Transverse colon (tissue), 4 donors: ENCODE results near the gene PHAF1. TPM values are rescaled to one million over a fixed set of nuclear protein-coding genes. Genes with fewer than 3 reads are reported as not detected.

Experiments used
- DNase-seq: peaks from one replicate; pipeline ENCODE4 v3.0.0-alpha.2; 2019
- H3K27ac ChIP-seq, 4 donors: fragments of 200-600 bp; sonication (generic); 2 replicates each; pipeline ENCODE4 v1.5.1; 2016 to 2018; ENCODE audit warnings: inconsistent platforms in 4 of 4
- H3K27me3 ChIP-seq: fragments of 200-600 bp; sonication (generic); 2 replicates; pipeline ENCODE4 v1.5.1; 2017; ENCODE audit warnings: inconsistent platforms
- H3K36me3 ChIP-seq, 4 donors: fragments of 200-600 bp; sonication (generic); 2 replicates each; pipeline ENCODE4 v1.5.1; 2017 to 2019; ENCODE audit warnings: inconsistent platforms in 4 of 4
- H3K4me1 ChIP-seq, 4 donors: fragments of 200-600 bp; sonication (generic); 2 replicates each; pipeline ENCODE4 v1.5.1; 2017 to 2020; ENCODE audit warnings: inconsistent platforms in 4 of 4
- H3K4me3 ChIP-seq, 4 donors: fragments of 200-600 bp; sonication (generic); 1 replicate in 1 of 4; 2 replicates in 3 of 4; pipeline versions ENCODE4 v1.5.1 to v1.6.1; 2017 to 2019; ENCODE audit warnings: inconsistent platforms in 4 of 4
- H3K9me3 ChIP-seq, 2 donors: fragments of 200-600 bp; sonication (generic); 2 replicates each; pipeline ENCODE4 v1.5.1; 2017 to 2019; ENCODE audit warnings: inconsistent platforms in 2 of 2
- CTCF ChIP-seq, 5 experiments: fragments of 200-600 bp in 3 of 5; fragments of 450-650 bp in 2 of 5; sonication (generic) in 3 of 5; IDR thresholded peaks; 1 replicate in 2 of 5; 2 replicates in 3 of 5; pipeline ENCODE4 v1.5.1; 2016 to 2017; ENCODE audit warnings: antibody characterized with exemption in 5 of 5, inconsistent platforms in 3 of 5, mild to moderate bottlenecking in 2 of 5, moderate library complexity in 1 of 5
- EP300 ChIP-seq: sonication (generic); formaldehyde crosslinking; IDR thresholded peaks from one replicate; pipeline ENCODE4 v1.6.1; 2017; ENCODE audit warnings: antibody characterized with exemption, low read depth
- POLR2A ChIP-seq: fragments of 450-650 bp; IDR thresholded peaks from one replicate; pipeline ENCODE4 v1.6.1; 2016; ENCODE audit warnings: antibody characterized with exemption, mild to moderate bottlenecking, moderate library complexity
- POLR2AphosphoS5 ChIP-seq, 3 donors: sonication (generic); formaldehyde crosslinking; IDR thresholded peaks; one replicate each; pipeline ENCODE4 v1.6.1; 2016; ENCODE audit warnings: antibody characterized with exemption in 3 of 3
- WGBS, 2 donors: methylation state at CpG; one replicate each; pipeline ENCODE4 v1.1.5; 2018; ENCODE audit warnings: low coverage in 1 of 2; 5-methylcytosine and 5-hydroxymethylcytosine counted together
- in situ Hi-C, 4 donors: fragments of 200-750 bp; cut with MboI; loops; one replicate each; pipeline versions ENCODE4 v1.15.0 to v1.15.1; 2017; ENCODE audit warnings: low sequenced_read_pairs in 3 of 4, low pct_ligation_motif_present in 1 of 4, low pct_unique_long_range_greater_than_20kb in 1 of 4
- intact Hi-C: fragments of 100-400 bp; cut with DNase I; formaldehyde crosslinking; loops from one replicate; pipeline ENCODE4 v1.15.1; 2023; ENCODE audit warnings: low total_unique reads
- total RNA-seq, 4 donors: library from RNA; depleted of rRNA; stranded (reverse); fragments of >200 nt; gene quantifications; one replicate each; pipeline ENCODE4 v1.1.0, GENCODE V29; 2016

Gene PHAF1
- total RNA-seq, 4 donors from 2014 or later, result 13.3 to 23.8 (median 17.7) TPM

- no peak for TF ChIP-seq EP300
Observed at GRCh38 chr16:67149276-67150046, 39.7 kb downstream of the PHAF1 start.

GRCh38 chr16:67150047-67150832 lies 40.5 kb downstream of the PHAF1 start:
- H3K4me3 ChIP-seq, result peak overlapping the region; percentile 30 to 66 (median 52)
- H3K27me3 ChIP-seq, result peaks cover 16% of the 10 kb centered on the region
- TF ChIP-seq POLR2AphosphoS5 (IDR thresholded peaks at IDR 0.05) (no peak), EP300 (no peak), CTCF (IDR thresholded peaks at IDR 0.05) (no peak), POLR2A (no peak)
- H3K27ac ChIP-seq, result peak overlapping the region; percentile 80 to 92 (median 87)
- H3K36me3 ChIP-seq, result peaks cover 0 to 14% (median 0%) of the 10 kb centered on the region in 4 donors
- 14% methylated on average over 36 of the region's 94 CpGs; no CpG with 5 or more reads in 1 of the 2 donors for WGBS, 2 donors
- intact Hi-C loops, result no loop called here
- H3K4me1 ChIP-seq, result peaks cover 11 to 22% (median 18%) of the 10 kb centered on the region in 4 donors
- in situ Hi-C loops, result loop anchor here in 3 of 4 donors (10.0 to 25.0 kb wide), 3 partner anchors 135 to 188 kb away; partner anchors contain the start of genes CES3 (in 1 of the 3) and CES4A (in 1 of the 3)
- no peaks in the 10 kb centered on the region for H3K9me3 ChIP-seq
- no peak for DNase-seq

More at GRCh38 chr16:67149276-67150046, 39.7 kb downstream of the PHAF1 start:
- intact Hi-C loops, result no loop called here
- Histone ChIP-seq H3K27ac (peak overlapping the region in 2 of 4 donors; percentile 86 to 88), H3K4me1 (peaks cover 7 to 15% (median 12%) of the 10 kb centered on the region in 4 donors), H3K9me3 (no peaks in the 10 kb centered on the region), H3K36me3 (peaks cover 0 to 20% (median 0%) of the 10 kb centered on the region in 4 donors), H3K4me3 (peak overlapping the region in 1 of 4 donors; percentile 55), H3K27me3 (peaks cover 16% of the 10 kb centered on the region)
- in situ Hi-C loops, result loop anchor here in 3 of 4 donors (10.0 to 25.0 kb wide), 3 partner anchors 135 to 187 kb away; partner anchors contain the start of genes CES3 (in 1 of the 3) and CES4A (in 1 of the 3)
- WGBS, 2 donors, result 84% methylated on average over 70 of the region's 77 CpGs; no CpG with 5 or more reads in 1 of the 2 donors
- DNase-seq, result no peak

- DNase-seq, result peak; percentile 72
- Histone ChIP-seq H3K9me3 (no peaks in the 10 kb centered on the region), H3K27me3 (peaks cover 16% of the 10 kb centered on the region), H3K4me1 (peaks cover 11 to 28% (median 25%) of the 10 kb centered on the region in 4 donors), H3K27ac (peak within 1 kb of the TSS; percentile 80 to 92 (median 87)), H3K36me3 (peaks cover 0 to 7% (median 0%) of the 10 kb centered on the region in 4 donors), H3K4me3 (peak within 1 kb of the TSS; percentile 30 to 66 (median 52))
- in situ Hi-C loops (loop anchor here in 3 of 4 donors (10.0 to 25.0 kb wide), 3 partner anchors 136 to 189 kb away; partner anchors contain the start of genes CES3 (in 1 of the 3) and CES4A (in 1 of the 3)), intact Hi-C loops (no loop called here)
- TF ChIP-seq CTCF (IDR thresholded peaks at IDR 0.05) (no peak), POLR2AphosphoS5 (IDR thresholded peaks at IDR 0.05) (no peak), POLR2A (no peak), EP300 (no peak)
- 2% methylated on average over 19 of the region's 34 CpGs; no CpG with 5 or more reads in 1 of the 2 donors for WGBS, 2 donors
Observed at GRCh38 chr16:67150833-67151396, 41.2 kb downstream of the PHAF1 start, which contains the start of gene B3GNT9. Gene B3GNT9 (minus strand): TSS chr16:67150998. CDS start chr16:67150485, 513 bp downstream.

- H3K27me3 ChIP-seq, result peaks cover 16% of the 10 kb centered on the region
- H3K9me3 ChIP-seq, result no peaks in the 10 kb centered on the region
- 54% methylated on average over 8 of the region's 8 CpGs; no CpG with 5 or more reads in 1 of the 2 donors for WGBS, 2 donors
- DNase-seq, result no peak
- TF ChIP-seq POLR2AphosphoS5 (IDR thresholded peaks at IDR 0.05) (no peak), CTCF (IDR thresholded peaks at IDR 0.05) (no peak), POLR2A (no peak), EP300 (no peak)
- H3K27ac ChIP-seq, result peak overlapping the region; percentile 80 to 92 (median 87)
- H3K4me1 ChIP-seq, result peaks cover 11 to 34% (median 31%) of the 10 kb centered on the region in 4 donors
- in situ Hi-C loops, result loop anchor here in 3 of 4 donors (10.0 to 25.0 kb wide), 3 partner anchors 137 to 189 kb away; partner anchors contain the start of genes CES3 (in 1 of the 3) and CES4A (in 1 of the 3)
- intact Hi-C loops, result no loop called here
- peaks cover 0 to 7% (median 0%) of the 10 kb centered on the region in 4 donors for H3K36me3 ChIP-seq
- H3K4me3 ChIP-seq, result peak overlapping the region in 1 of 4 donors; percentile 66
Observed at GRCh38 chr16:67151431-67152097, 41.8 kb downstream of the PHAF1 start.
